ENCODE measurements around the gene SIRT7.

Gene SIRT7

GRCh38 chr17:81904600-81905423 lies 13.2 kb downstream of the SIRT7 start:
- DNase-seq (ENCODE audit: low spot score): no peak

- DNase-seq (ENCODE audit: low spot score): no peak
Measured at GRCh38 chr17:81903896-81904599, 13.9 kb downstream of the SIRT7 start.

GRCh38 chr17:81903415-81903831 lies 14.6 kb downstream of the SIRT7 start:
- no peak for DNase-seq (ENCODE audit: low spot score)

GRCh38 chr17:81902653-81903414 lies 15.1 kb downstream of the SIRT7 start:
- DNase-seq (ENCODE audit: low spot score): no peak

GRCh38 chr17:81902023-81902652 lies 15.8 kb downstream of the SIRT7 start, which contains the start of gene NPB:
NPB (plus strand) TSS chr17:81902238; CDS start chr17:81902278, 40 bp downstream.
- no peak for DNase-seq (ENCODE audit: low spot score)

- no peak for DNase-seq (ENCODE audit: low spot score)
Measured at GRCh38 chr17:81901167-81902022, 16.6 kb downstream of the SIRT7 start.

- DNase-seq (ENCODE audit: low spot score): no peak
Measured at GRCh38 chr17:81900181-81900820, 17.7 kb downstream of the SIRT7 start.

GRCh38 chr17:81899514-81900166 lies 18.3 kb downstream of the SIRT7 start:
- DNase-seq (ENCODE audit: low spot score): no peak

GRCh38 chr17:81898885-81899284 lies 19.1 kb downstream of the SIRT7 start:
- no peak for DNase-seq (ENCODE audit: low spot score)

- DNase-seq (ENCODE audit: low spot score): no peak
Measured at GRCh38 chr17:81898029-81898866, 19.7 kb downstream of the SIRT7 start.

GRCh38 chr17:81895400-81895799 lies 22.6 kb downstream of the SIRT7 start:
- DNase-seq (ENCODE audit: low spot score): no peak

- no peak for DNase-seq (ENCODE audit: low spot score)
Measured at GRCh38 chr17:81891303-81891552, 26.7 kb downstream of the SIRT7 start.

GRCh38 chr17:81890447-81891302 lies 27.3 kb downstream of the SIRT7 start:
- no peak for DNase-seq (ENCODE audit: low spot score)

- DNase-seq (ENCODE audit: low spot score): no peak
Measured at GRCh38 chr17:81889602-81890001, 28.4 kb downstream of the SIRT7 start.

GRCh38 chr17:81888988-81889595 lies 28.9 kb downstream of the SIRT7 start:
- DNase-seq (ENCODE audit: low spot score): no peak

GRCh38 chr17:81888105-81888987 lies 29.6 kb downstream of the SIRT7 start:
- no peak for DNase-seq (ENCODE audit: low spot score)

Data from NAMALWA (cell line).